ENCODE data around the gene PEPD. TPM values are rescaled to one million over a fixed set of nuclear protein-coding genes. Genes with fewer than 3 reads are reported as not detected.

PEPD gene
- total RNA-seq, 1 donor from 2014 or later = 112 TPM

- intact Hi-C loops (cut with DNase I) = no loop called here
- H3K27ac ChIP-seq = no peak overlapping the region
- H3K27me3 ChIP-seq = no peaks in the 10 kb centered on the region
- H3K4me1 ChIP-seq = no peaks in the 10 kb centered on the region
- no peak overlapping the region for H3K4me3 ChIP-seq
- H3K36me3 ChIP-seq = peaks cover 0 to 8% of the 10 kb centered on the region in 2 donors
- TF ChIP-seq CTCF (IDR thresholded peaks at IDR 0.05) = no peak
- no peak for DNase-seq (ENCODE audit: low spot score in 2 of 2)
- H3K9me3 ChIP-seq = no peaks in the 10 kb centered on the region
Measured at GRCh38 chr19:33445442-33446329, 75.9 kb downstream of the PEPD start.

DNA sequence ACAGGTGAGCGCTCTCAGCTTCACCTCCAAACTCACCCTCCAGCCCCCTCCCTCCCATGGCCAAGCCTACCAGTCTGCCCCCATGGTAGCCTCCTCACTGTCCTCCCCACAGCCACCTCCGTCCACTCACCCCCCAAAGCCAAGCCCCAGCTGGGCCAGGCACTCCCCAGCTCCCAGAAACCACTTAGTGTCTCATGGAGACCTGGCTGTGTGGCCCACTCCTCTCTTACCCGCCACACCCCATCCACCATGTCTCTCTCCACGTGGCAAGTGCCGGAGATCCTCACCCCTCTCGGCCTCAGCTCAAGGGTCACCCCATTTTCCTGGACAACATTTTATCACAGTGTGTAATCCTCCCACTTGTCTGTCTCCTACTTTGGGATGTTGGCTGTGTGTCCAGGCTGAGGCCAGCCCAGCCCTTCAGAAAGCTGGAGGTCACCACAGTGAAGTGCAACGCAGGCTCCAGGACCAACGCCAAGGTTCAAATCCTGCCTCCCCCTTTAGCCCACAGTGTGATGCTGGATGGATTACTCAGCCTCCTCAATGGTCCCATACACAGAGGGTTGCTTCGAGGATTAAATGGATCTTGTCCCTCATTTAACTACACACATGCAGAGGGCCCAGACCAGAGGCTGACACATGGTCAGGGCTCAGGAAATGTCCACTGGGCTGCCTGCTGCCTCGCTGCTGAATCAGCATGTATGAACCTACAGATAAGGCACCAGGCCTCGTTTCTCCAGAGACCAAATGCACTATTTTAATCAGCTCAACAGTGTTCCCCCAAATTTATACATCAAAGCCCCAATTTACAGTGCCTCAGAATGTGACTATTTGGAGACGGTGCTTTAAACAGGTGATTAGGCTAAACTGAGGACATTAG, 76.8 kb downstream of the PEPD start:
- no peak overlapping the region for H3K27ac ChIP-seq
- H3K36me3 ChIP-seq = peaks cover 0 to 10% of the 10 kb centered on the region in 2 donors
- DNase-seq (ENCODE audit: low spot score in 2 of 2) = no peak
- H3K4me3 ChIP-seq = no peak overlapping the region
- H3K27me3 ChIP-seq = no peaks in the 10 kb centered on the region
- intact Hi-C loops (cut with DNase I) = no loop called here
- no peak for TF ChIP-seq CTCF (IDR thresholded peaks at IDR 0.05)
- no peaks in the 10 kb centered on the region for H3K4me1 ChIP-seq
- H3K9me3 ChIP-seq = no peaks in the 10 kb centered on the region

GRCh38 chr19:33443638-33444561, 77.7 kb downstream of the PEPD start:
- TF ChIP-seq CTCF (IDR thresholded peaks at IDR 0.05) = no peak
- intact Hi-C loops (cut with DNase I) = no loop called here
- Histone ChIP-seq H3K4me3 (no peak overlapping the region), H3K4me1 (no peaks in the 10 kb centered on the region), H3K36me3 (peaks cover 0 to 6% of the 10 kb centered on the region in 2 donors), H3K9me3 (no peaks in the 10 kb centered on the region), H3K27ac (no peak overlapping the region), H3K27me3 (no peaks in the 10 kb centered on the region)
- DNase-seq (ENCODE audit: low spot score in 2 of 2) = no peak

- H3K36me3 ChIP-seq = peaks cover 0 to 6% of the 10 kb centered on the region in 2 donors
- H3K27ac ChIP-seq = no peak overlapping the region
- no peak overlapping the region for H3K4me3 ChIP-seq
- no peak for DNase-seq (ENCODE audit: low spot score in 2 of 2)
- H3K9me3 ChIP-seq = no peaks in the 10 kb centered on the region
- no peak for TF ChIP-seq CTCF (IDR thresholded peaks at IDR 0.05)
- no peaks in the 10 kb centered on the region for H3K27me3 ChIP-seq
- no peaks in the 10 kb centered on the region for H3K4me1 ChIP-seq
- intact Hi-C loops (cut with DNase I) = no loop called here
Measured at GRCh38 chr19:33442706-33443105, 78.9 kb downstream of the PEPD start.

DNA sequence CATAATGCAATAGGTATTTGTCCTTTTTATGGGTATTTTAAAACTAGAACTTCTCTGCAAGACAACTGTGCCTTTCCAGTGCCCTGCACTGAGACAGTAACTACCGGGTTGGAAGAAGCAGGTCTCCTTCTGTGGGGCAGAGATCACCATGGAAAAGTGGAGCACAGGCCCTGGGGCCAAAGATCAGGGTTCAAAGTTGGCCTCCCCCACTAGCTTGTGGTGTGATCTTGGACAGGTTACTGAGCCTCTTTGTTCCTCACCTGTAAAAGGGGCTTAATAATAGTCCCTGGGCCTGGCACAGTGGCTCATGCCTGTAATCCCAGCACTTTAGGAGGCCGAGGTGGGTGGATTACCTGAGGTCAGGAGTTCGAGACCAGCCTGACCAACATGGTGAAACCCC, 79.8 kb downstream of the PEPD start:
- Histone ChIP-seq H3K9me3 (no peaks in the 10 kb centered on the region), H3K4me1 (no peaks in the 10 kb centered on the region), H3K27me3 (no peaks in the 10 kb centered on the region), H3K36me3 (peaks cover 0 to 6% of the 10 kb centered on the region in 2 donors), H3K4me3 (no peak overlapping the region), H3K27ac (no peak overlapping the region)
- TF ChIP-seq CTCF (IDR thresholded peaks at IDR 0.05) = no peak
- intact Hi-C loops (cut with DNase I) = no loop called here
- DNase-seq (ENCODE audit: low spot score in 2 of 2) = no peak
